Measurements from ENCODE around the gene POLG2.

- TF ChIP-seq CTCF (conservative IDR thresholded peaks at IDR 0.05; ENCODE audit: low read depth, low read length): no peak
- no peak for TF ChIP-seq EZH2 (IDR thresholded peaks at IDR 0.05; ENCODE audit: low read length, unreplicated experiment)
Observed at GRCh38 chr17:64500487-64500859, 3.6 kb upstream of the POLG2 start.
